Suprapubic skin (tissue), 4 donors: ENCODE results near the gene CDC42SE2.

Experiments
- POLR2A ChIP-seq, 2 donors: fragments of 450-650 bp; IDR thresholded peaks; one replicate each; pipeline ENCODE4 v1.6.1; 2017; ENCODE audit warnings: antibody characterized with exemption in 2 of 2, mild to moderate bottlenecking in 2 of 2, moderate library complexity in 2 of 2
- POLR2AphosphoS5 ChIP-seq, 3 donors: sonication (generic); formaldehyde crosslinking; IDR thresholded peaks; one replicate each; pipeline ENCODE4 v1.6.1; 2017; ENCODE audit warnings: antibody characterized with exemption in 3 of 3
- TF ChIP-seq, protein P1 (sequence below), 2 donors: fragments of 200-600 bp in 1 of 2; fragments of 450-650 bp in 1 of 2; sonication (generic) in 1 of 2; IDR thresholded peaks; one replicate each; pipeline ENCODE4 v1.5.1; 2016 to 2019; ENCODE audit warnings: antibody characterized with exemption in 2 of 2, mild to moderate bottlenecking in 1 of 2, moderate library complexity in 1 of 2

DNA sequence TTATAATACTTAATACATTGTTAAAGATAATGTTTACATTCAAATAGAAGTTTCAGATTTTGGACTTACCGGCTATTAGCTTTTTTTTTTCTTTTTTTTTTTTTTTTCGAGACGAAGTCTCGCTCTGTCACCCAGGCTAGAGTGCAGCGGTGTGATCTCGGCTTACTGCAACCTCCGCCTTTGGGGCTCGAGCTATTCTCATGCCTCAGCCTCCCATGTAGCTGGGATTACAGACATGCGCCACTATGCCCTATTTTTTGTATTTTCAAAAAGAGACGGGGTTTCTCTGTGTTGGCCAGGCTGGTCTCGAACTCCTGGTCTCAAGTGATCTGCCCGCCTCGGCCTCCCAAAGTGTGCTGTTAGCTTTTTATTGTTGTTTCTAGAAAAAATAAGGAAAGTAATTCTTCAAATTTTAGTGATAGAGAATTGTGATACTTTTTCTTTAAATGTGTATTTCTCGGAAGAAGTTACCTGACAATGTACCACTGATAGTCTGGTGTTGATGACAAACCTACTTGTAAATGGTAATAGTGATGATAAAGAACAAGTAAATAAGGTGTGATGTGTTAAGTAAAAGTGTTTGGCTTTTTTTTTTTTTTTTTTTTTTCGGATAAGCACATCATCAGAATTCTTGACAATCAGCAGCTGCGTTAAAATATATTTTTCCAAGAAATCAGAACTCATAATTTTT, 2.7 kb downstream of the CDC42SE2 start:
- TF ChIP-seq, protein P1, sequence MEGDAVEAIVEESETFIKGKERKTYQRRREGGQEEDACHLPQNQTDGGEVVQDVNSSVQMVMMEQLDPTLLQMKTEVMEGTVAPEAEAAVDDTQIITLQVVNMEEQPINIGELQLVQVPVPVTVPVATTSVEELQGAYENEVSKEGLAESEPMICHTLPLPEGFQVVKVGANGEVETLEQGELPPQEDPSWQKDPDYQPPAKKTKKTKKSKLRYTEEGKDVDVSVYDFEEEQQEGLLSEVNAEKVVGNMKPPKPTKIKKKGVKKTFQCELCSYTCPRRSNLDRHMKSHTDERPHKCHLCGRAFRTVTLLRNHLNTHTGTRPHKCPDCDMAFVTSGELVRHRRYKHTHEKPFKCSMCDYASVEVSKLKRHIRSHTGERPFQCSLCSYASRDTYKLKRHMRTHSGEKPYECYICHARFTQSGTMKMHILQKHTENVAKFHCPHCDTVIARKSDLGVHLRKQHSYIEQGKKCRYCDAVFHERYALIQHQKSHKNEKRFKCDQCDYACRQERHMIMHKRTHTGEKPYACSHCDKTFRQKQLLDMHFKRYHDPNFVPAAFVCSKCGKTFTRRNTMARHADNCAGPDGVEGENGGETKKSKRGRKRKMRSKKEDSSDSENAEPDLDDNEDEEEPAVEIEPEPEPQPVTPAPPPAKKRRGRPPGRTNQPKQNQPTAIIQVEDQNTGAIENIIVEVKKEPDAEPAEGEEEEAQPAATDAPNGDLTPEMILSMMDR (IDR thresholded peaks at IDR 0.05), result no peak
- TF ChIP-seq POLR2A (IDR thresholded peaks at IDR 0.05), result no peak
- no peak for TF ChIP-seq POLR2AphosphoS5 (IDR thresholded peaks at IDR 0.05)
